ENCODE results near the gene CLIC2. TPM values are rescaled to one million over a fixed set of nuclear protein-coding genes. Genes with fewer than 3 reads are reported as not detected.
"Not testable (repeated sequence)": the region's sequence is repeated elsewhere in the genome, so short reads cannot be mapped to it uniquely, and the experiment has no call there.

Gene CLIC2
- total and polyA plus RNA-seq, 3 experiments from 2014 or later, result 0.21 to 0.80 (median 0.26) TPM

DNA sequence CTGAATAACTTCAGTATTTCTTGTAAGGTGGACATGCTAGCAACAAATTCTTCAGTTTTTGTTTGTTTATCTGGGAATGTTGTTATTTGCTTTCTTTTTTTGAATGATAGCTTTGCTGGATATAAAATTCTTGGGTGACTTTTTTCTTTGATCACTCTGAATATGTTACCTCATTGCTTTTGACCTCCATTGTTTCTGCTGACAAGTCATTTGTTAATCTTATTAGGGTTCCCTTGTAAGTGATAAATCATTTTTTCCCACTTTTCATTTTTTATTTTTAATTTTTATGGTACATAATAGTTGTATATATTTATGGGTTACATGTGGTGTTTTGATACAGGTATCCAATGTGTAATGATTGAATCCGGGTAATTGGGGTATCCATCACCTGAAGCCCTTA, 63.4 kb downstream of the CLIC2 start:
- no peaks in the 10 kb centered on the region for H3K4me1 ChIP-seq (ENCODE audit: insufficient read depth, low read length)
- H3K9me3 ChIP-seq (ENCODE audit: low read length), result no peaks in the 10 kb centered on the region
- no peak overlapping the region for H3K27ac ChIP-seq (ENCODE audit: low read depth, low read length)
- H3K27me3 Mint-ChIP-seq, result peaks cover 0 to 3% of the 10 kb centered on the region in 2 donors
- H3K36me3 ChIP-seq (ENCODE audit: insufficient read depth, low read length), result no peaks in the 10 kb centered on the region
- H3K27ac Mint-ChIP-seq, result no peak overlapping the region
- CTCF ChIA-PET, result no interaction called here
- H3K4me3 ChIP-seq (ENCODE audit: low read length), result no peak overlapping the region
- no peaks in the 10 kb centered on the region for H3K27me3 ChIP-seq (ENCODE audit: insufficient read depth, low read length, poor library complexity, severe bottlenecking)
- no peak for DNase-seq
- POLR2A ChIA-PET, result no interaction called here
- H3K4me3 Mint-ChIP-seq, result no peak overlapping the region
- peaks cover 0 to 8% (median 4%) of the 10 kb centered on the region in 5 donors for H3K9me3 Mint-ChIP-seq
- no peaks in the 10 kb centered on the region for H3K36me3 Mint-ChIP-seq
- H3K4me1 Mint-ChIP-seq, result no peaks in the 10 kb centered on the region

DNA sequence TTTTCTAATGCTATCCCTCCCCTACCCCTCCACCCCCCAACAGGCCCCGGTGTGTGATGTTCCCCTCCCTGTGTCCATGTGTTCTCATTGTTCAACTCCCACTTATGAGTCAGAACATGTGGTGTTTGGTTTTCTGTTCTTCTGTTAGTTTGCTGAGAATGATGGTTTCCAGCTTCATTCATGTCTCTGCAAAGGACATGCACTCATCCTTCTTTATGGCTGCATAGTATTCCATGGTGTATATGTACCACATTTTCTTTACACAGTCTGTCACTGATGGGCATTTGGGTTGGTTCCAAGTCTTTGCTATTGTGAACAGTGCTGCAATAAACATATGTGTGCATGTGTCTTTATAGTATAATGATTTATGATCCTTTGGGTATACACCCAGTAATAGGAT, 66.4 kb downstream of the CLIC2 start:
- H3K36me3 ChIP-seq (ENCODE audit: insufficient read depth, low read length); H3K9me3 Mint-ChIP-seq; H3K27me3 ChIP-seq (ENCODE audit: insufficient read depth, low read length, poor library complexity, severe bottlenecking); H3K4me1 ChIP-seq (ENCODE audit: insufficient read depth, low read length); H3K27me3 Mint-ChIP-seq; CTCF ChIA-PET; H3K27ac ChIP-seq (ENCODE audit: low read depth, low read length); H3K27ac Mint-ChIP-seq; H3K9me3 ChIP-seq (ENCODE audit: low read length); H3K36me3 Mint-ChIP-seq; H3K4me3 Mint-ChIP-seq; DNase-seq; H3K4me3 ChIP-seq (ENCODE audit: low read length); POLR2A ChIA-PET: not testable (repeated sequence)
- peaks cover 6 to 13% (median 10%) of the 10 kb centered on the region in 3 donors for H3K4me1 Mint-ChIP-seq

DNA sequence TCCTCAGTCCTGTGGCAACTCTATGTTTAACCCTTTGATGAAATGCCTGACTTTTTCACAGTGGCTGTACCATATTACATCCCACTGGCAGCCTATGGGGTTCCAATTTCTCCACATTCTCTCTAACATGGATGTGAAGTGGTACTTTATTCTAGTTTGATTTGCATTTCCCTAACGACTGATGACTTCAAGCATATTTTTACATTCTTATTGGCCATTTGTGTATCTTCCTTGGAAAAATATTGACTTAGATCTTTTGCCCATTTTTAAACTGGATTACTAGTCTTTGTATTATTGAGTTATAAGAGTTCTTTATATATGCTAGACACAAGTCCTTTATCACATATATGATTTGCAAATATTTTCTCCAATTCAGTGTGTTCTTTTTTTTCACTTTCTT, 68.0 kb downstream of the CLIC2 start:
- Histone ChIP-seq H3K27me3 (ENCODE audit: insufficient read depth, low read length, poor library complexity, severe bottlenecking) (no peaks in the 10 kb centered on the region), H3K4me1 (ENCODE audit: insufficient read depth, low read length) (peaks cover 6% of the 10 kb centered on the region), H3K9me3 (ENCODE audit: low read length) (no peaks in the 10 kb centered on the region), H3K4me3 (ENCODE audit: low read length) (no peak overlapping the region), H3K36me3 (ENCODE audit: insufficient read depth, low read length) (no peaks in the 10 kb centered on the region), H3K27ac (ENCODE audit: low read depth, low read length) (no peak overlapping the region)
- peak overlapping the region in 3 of 8 donors; percentile 17 to 38 (median 35) for H3K27ac Mint-ChIP-seq
- H3K27me3 Mint-ChIP-seq, result peaks cover 0 to 3% of the 10 kb centered on the region in 2 donors
- H3K4me3 Mint-ChIP-seq, result no peak overlapping the region
- POLR2A ChIA-PET, result no interaction called here
- CTCF ChIA-PET, result interaction anchor here (0.7 kb wide), 1 partner anchor 173 kb away, joined by 3 read pairs; no protein-coding TSS in a partner anchor
- H3K9me3 Mint-ChIP-seq, result peaks cover 0 to 3% (median 0%) of the 10 kb centered on the region in 5 donors
- peaks cover 10 to 28% (median 20%) of the 10 kb centered on the region in 3 donors for H3K4me1 Mint-ChIP-seq
- H3K36me3 Mint-ChIP-seq, result peaks cover 0 to 4% (median 0%) of the 10 kb centered on the region in 3 donors
- DNase-seq, result no peak

DNA sequence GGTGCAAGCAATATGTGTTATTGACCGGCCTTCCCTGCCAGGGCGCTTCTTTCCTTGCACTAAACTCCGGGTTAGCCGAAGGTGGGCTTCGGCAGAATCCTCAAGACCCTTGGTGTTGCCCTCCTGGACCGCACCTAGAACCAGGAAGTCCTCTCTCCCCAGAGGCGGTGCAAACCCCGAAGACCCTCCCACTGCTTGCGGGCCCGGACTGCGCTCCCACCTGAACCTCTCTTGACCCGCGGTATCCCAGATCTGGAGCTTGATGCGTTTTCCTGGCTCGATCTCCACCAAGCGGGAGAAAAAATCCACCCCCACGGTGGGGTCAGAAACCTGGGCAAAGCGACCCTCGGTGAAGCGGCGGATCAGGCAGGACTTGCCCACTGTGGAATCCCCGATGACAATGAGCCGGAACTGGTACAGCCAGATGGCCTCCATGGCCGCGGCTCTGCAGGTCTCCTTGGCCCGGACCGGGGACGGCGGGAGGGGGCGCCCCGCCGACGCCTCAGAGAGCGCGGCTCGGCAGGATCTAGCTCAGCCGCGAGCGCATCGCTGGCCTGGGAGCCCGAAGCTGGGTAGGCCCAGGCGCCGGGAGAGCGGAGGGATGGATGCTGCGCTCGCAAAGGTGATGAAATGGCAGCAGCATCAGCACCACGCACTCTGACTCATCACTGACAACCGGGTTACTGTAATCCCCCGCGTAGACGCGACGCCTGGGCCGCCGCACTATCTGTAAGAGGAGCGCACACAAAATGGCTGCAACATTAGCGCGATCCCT, 70.4 kb downstream of the CLIC2 start, which contains the start of gene RAB39B:
TSS of gene RAB39B (minus strand) at position 638 of the 775 bp plus-strand sequence. CDS start at position 435, 203 bp downstream.
- Mint-ChIP-seq H3K36me3 (peaks cover 0 to 22% (median 4%) of the 10 kb centered on the region in 3 donors), H3K4me1 (peaks cover 14 to 52% (median 29%) of the 10 kb centered on the region in 3 donors), H3K4me3 (peak within 1 kb of the TSS; percentile 51 to 94 (median 78)), H3K27ac (peak within 1 kb of the TSS; percentile 64 to 98 (median 92)), H3K9me3 (peaks cover 0 to 2% (median 0%) of the 10 kb centered on the region in 5 donors), H3K27me3 (peaks cover 0 to 3% of the 10 kb centered on the region in 2 donors)
- H3K4me1 ChIP-seq (ENCODE audit: insufficient read depth, low read length), result peaks cover 10% of the 10 kb centered on the region
- H3K9me3 ChIP-seq (ENCODE audit: low read length), result no peaks in the 10 kb centered on the region
- peak; percentile 47 to 84 (median 67) for DNase-seq
- H3K36me3 ChIP-seq (ENCODE audit: insufficient read depth, low read length), result no peaks in the 10 kb centered on the region
- H3K27me3 ChIP-seq (ENCODE audit: insufficient read depth, low read length, poor library complexity, severe bottlenecking), result no peaks in the 10 kb centered on the region
- H3K27ac ChIP-seq (ENCODE audit: low read depth, low read length), result peak within 1 kb of the TSS; percentile 76
- H3K4me3 ChIP-seq (ENCODE audit: low read length), result peak within 1 kb of the TSS; percentile 76
- ChIA-PET CTCF (no interaction called here), POLR2A (interaction anchor here (1.1 to 1.5 kb wide), 2 partner anchors 47 to 237 kb away, joined by 3 to 4 read pairs; partner anchors contain the start of genes FUNDC2 and VBP1)

DNA sequence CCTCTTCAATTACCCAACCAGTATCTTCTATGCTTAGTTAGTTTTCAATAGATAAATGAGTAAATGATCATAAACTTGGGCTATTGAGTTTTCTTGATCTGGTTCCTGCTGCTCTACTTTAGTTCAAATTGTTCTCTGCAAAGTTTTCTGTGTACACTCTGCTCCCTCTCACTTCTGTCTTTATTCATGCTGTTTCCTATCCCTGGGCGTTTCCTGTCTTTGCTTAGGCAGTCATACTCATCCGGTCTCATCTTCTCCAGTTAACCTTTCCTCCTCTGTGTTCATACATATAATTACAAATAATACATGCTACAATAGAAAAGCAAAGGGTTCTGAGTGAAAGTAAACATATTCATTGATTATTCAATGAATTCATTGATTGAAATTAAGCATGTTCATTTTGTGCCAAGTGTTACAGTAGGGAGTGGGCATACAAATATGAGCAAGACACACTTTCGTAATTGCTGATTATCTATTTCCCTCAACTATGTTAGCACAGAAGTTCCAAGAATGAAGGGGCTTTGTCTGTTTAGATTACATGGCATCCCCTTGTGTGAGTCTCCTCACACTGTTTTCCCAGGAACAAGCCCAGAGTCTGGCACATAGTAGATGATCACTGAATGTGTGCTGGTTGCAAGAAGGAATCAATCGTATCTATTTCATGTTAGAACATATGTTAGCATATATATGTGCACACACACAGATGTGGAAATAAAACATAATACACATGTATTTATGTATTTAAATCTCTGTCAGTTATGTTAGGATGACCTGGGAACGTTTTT, 71.3 kb downstream of the CLIC2 start:
- peaks cover 0 to 3% of the 10 kb centered on the region in 2 donors for H3K27me3 Mint-ChIP-seq
- H3K4me3 Mint-ChIP-seq, result peak overlapping the region; percentile 51 to 94 (median 78)
- Histone ChIP-seq H3K36me3 (ENCODE audit: insufficient read depth, low read length) (no peaks in the 10 kb centered on the region), H3K4me3 (ENCODE audit: low read length) (peak overlapping the region; percentile 76), H3K4me1 (ENCODE audit: insufficient read depth, low read length) (peaks cover 10% of the 10 kb centered on the region), H3K27me3 (ENCODE audit: insufficient read depth, low read length, poor library complexity, severe bottlenecking) (no peaks in the 10 kb centered on the region), H3K27ac (ENCODE audit: low read depth, low read length) (peak overlapping the region; percentile 76), H3K9me3 (ENCODE audit: low read length) (no peaks in the 10 kb centered on the region)
- H3K9me3 Mint-ChIP-seq, result peaks cover 0 to 2% (median 0%) of the 10 kb centered on the region in 5 donors
- H3K4me1 Mint-ChIP-seq, result peaks cover 14 to 55% (median 29%) of the 10 kb centered on the region in 3 donors
- DNase-seq, result peak in 2 of 5 donors; percentile 9 to 27
- H3K36me3 Mint-ChIP-seq, result peaks cover 0 to 22% (median 4%) of the 10 kb centered on the region in 3 donors
- ChIA-PET POLR2A (interaction anchor here (1.1 to 1.5 kb wide), 2 partner anchors 47 to 236 kb away, joined by 3 to 4 read pairs; partner anchors contain the start of genes FUNDC2 and VBP1), CTCF (no interaction called here)
- peak overlapping the region; percentile 64 to 98 (median 88) for H3K27ac Mint-ChIP-seq

DNA sequence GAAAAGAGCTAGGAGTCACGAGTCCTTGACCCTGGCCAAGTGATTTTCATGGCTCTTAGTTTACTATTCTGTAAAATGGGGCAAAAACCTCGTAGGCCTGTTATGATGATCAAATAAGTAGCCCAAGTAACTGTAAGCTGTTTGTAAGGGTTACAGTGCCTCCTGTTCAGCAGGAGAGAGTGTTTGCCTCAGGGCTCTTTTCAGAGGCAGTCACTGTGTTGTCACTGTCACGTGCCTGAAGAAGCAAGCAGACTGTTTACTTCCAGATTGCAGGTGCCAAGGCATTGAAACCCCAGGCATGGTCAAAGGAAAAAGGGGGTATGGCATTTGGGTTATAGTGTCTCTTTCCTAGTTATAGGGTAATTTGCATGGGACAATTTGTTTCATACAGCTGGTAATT, 74.7 kb downstream of the CLIC2 start:
- H3K9me3 Mint-ChIP-seq, result no peaks in the 10 kb centered on the region
- Histone ChIP-seq H3K9me3 (ENCODE audit: low read length) (no peaks in the 10 kb centered on the region), H3K4me3 (ENCODE audit: low read length) (no peak overlapping the region), H3K36me3 (ENCODE audit: insufficient read depth, low read length) (no peaks in the 10 kb centered on the region), H3K4me1 (ENCODE audit: insufficient read depth, low read length) (peaks cover 6% of the 10 kb centered on the region), H3K27ac (ENCODE audit: low read depth, low read length) (no peak overlapping the region), H3K27me3 (ENCODE audit: insufficient read depth, low read length, poor library complexity, severe bottlenecking) (no peaks in the 10 kb centered on the region)
- peaks cover 14 to 53% (median 30%) of the 10 kb centered on the region in 3 donors for H3K4me1 Mint-ChIP-seq
- POLR2A ChIA-PET, result no interaction called here
- H3K4me3 Mint-ChIP-seq, result no peak overlapping the region
- peak overlapping the region in 1 of 8 donors; percentile 36 for H3K27ac Mint-ChIP-seq
- DNase-seq, result no peak
- H3K36me3 Mint-ChIP-seq, result peaks cover 0 to 25% (median 4%) of the 10 kb centered on the region in 3 donors
- CTCF ChIA-PET, result interaction anchor here (2.0 kb wide), 1 partner anchor 43 kb away, joined by 6 read pairs; the partner anchor contains the start of gene VBP1
- no peaks in the 10 kb centered on the region for H3K27me3 Mint-ChIP-seq

DNA sequence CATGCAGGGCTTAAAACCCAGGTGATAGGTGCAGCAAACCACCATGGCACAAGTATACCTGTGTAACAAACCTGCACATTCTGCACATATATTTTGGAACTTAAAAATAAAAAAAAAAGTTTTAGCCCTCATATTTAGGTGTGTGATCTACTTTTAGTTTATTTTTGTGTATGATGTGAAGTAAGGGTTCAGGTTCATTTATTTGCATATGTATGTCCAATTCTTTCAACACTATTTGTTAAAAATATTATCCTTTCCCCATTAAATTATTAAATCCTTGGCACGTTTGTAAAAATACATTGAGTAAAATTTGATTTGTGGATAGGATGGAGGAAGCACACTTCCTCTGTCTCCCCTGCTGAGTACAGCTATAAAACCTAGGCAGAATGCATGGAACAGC, 83.0 kb downstream of the CLIC2 start:
- peaks cover 0 to 1% of the 10 kb centered on the region in 2 donors for H3K27me3 Mint-ChIP-seq

More for the DNA sequence above, 83.0 kb downstream of the CLIC2 start:
- H3K9me3 ChIP-seq (ENCODE audit: low read length), result no peaks in the 10 kb centered on the region
- Mint-ChIP-seq H3K9me3 (no peaks in the 10 kb centered on the region), H3K4me3 (no peak overlapping the region), H3K4me1 (peaks cover 0 to 3% (median under 1%) of the 10 kb centered on the region in 3 donors), H3K27ac (no peak overlapping the region), H3K36me3 (peaks cover 0 to 4% (median 0%) of the 10 kb centered on the region in 3 donors)
- H3K4me3 ChIP-seq (ENCODE audit: low read length), result no peak overlapping the region
- no peaks in the 10 kb centered on the region for H3K27me3 ChIP-seq (ENCODE audit: insufficient read depth, low read length, poor library complexity, severe bottlenecking)
- no peaks in the 10 kb centered on the region for H3K36me3 ChIP-seq (ENCODE audit: insufficient read depth, low read length)
- no peak overlapping the region for H3K27ac ChIP-seq (ENCODE audit: low read depth, low read length)
- H3K4me1 ChIP-seq (ENCODE audit: insufficient read depth, low read length), result no peaks in the 10 kb centered on the region
- CTCF ChIA-PET, result no interaction called here
- no peak for DNase-seq
- POLR2A ChIA-PET, result no interaction called here

Measured in CD8-positive, alpha-beta memory T cell (primary cell).